ENCODE measurements around the gene BRPF3. TPM values are rescaled to one million over a fixed set of nuclear protein-coding genes. Genes with fewer than 3 reads are reported as not detected.

BRPF3 gene
- polyA plus RNA-seq, 1 experiment: 13.9 TPM

DNA sequence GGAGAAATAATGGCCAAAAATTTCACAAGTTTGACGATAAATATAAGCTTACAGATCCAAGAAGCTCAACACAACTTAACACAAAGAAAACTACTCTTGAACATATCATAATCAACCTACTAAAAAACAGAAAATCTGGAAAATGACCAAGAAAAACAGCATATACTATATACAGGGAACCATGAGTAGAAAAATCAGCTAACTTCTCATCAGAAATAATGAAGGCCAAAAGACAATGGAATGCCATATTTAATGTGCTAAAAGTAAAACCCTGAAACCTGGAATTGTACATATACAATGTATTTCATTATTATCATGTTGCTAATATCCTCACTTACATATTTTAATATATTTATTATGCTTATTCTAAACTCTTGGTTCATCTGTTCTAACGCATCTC lies 40.9 kb upstream of the BRPF3 start:
- Histone ChIP-seq H3K9me3 (ENCODE audit: control insufficient read depth, insufficient read depth, low read length) (no peaks in the 10 kb centered on the region), H3K4me3 (ENCODE audit: low read depth, low read length) (no peak overlapping the region), H3K27me3 (ENCODE audit: control insufficient read depth, insufficient read depth, low read length) (peaks cover 2% of the 10 kb centered on the region), H3K27ac (ENCODE audit: low read depth, low read length) (no peak overlapping the region)
- TF ChIP-seq, protein P1, sequence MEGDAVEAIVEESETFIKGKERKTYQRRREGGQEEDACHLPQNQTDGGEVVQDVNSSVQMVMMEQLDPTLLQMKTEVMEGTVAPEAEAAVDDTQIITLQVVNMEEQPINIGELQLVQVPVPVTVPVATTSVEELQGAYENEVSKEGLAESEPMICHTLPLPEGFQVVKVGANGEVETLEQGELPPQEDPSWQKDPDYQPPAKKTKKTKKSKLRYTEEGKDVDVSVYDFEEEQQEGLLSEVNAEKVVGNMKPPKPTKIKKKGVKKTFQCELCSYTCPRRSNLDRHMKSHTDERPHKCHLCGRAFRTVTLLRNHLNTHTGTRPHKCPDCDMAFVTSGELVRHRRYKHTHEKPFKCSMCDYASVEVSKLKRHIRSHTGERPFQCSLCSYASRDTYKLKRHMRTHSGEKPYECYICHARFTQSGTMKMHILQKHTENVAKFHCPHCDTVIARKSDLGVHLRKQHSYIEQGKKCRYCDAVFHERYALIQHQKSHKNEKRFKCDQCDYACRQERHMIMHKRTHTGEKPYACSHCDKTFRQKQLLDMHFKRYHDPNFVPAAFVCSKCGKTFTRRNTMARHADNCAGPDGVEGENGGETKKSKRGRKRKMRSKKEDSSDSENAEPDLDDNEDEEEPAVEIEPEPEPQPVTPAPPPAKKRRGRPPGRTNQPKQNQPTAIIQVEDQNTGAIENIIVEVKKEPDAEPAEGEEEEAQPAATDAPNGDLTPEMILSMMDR (IDR thresholded peaks at IDR 0.05; ENCODE audit: low read depth, low read length): no peak
- ChIA-PET CTCF (interaction anchor here (0.6 kb wide), 1 partner anchor 8 kb away, joined by 5 read pairs; no protein-coding TSS in a partner anchor), POLR2A (no interaction called here)
- DNase-seq (ENCODE audit: low read depth, low spot score): no peak

DNA sequence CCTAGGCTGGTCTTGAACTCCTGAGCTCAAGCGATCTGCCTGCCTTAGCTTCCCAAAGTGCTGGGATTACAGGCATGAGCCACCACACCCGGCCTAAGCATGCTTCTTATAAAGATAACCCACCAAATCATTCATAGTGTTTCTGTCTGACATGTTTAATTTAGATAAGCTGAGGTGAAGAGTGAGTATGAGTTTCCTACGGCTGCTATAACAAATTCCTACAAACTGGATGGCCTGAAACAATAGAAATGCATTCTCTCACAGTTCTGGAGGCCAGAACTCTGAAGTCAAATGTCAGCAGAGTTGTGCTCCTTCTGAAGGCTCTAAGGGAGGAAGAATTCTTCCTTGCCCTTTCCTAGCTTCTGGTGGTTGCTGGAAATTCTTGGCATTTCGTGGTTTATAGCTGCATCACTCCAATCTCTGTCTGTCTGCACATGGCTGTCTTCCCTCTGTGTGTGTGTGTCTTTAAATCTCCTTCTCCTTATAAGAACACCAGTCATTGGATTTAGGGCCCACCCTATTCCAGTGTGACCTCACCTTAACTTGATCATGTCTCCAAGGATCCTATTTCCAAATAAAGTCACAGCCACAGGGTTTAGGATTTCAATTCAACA lies 36.3 kb upstream of the BRPF3 start:
- ChIA-PET POLR2A (interaction anchor here (0.6 kb wide), 1 partner anchor 376 kb away, joined by 10 read pairs; no protein-coding TSS in a partner anchor), CTCF (interaction anchor here (0.6 kb wide), 1 partner anchor 11 kb away, joined by 4 read pairs; no protein-coding TSS in a partner anchor)
- DNase-seq (ENCODE audit: low read depth, low spot score): no peak
- Histone ChIP-seq H3K27me3 (ENCODE audit: control insufficient read depth, insufficient read depth, low read length) (peaks cover 4% of the 10 kb centered on the region), H3K27ac (ENCODE audit: low read depth, low read length) (no peak overlapping the region), H3K9me3 (ENCODE audit: control insufficient read depth, insufficient read depth, low read length) (no peaks in the 10 kb centered on the region), H3K4me3 (ENCODE audit: low read depth, low read length) (no peak overlapping the region)
- TF ChIP-seq, protein P1 (IDR thresholded peaks at IDR 0.05; ENCODE audit: low read depth, low read length): no peak

DNA sequence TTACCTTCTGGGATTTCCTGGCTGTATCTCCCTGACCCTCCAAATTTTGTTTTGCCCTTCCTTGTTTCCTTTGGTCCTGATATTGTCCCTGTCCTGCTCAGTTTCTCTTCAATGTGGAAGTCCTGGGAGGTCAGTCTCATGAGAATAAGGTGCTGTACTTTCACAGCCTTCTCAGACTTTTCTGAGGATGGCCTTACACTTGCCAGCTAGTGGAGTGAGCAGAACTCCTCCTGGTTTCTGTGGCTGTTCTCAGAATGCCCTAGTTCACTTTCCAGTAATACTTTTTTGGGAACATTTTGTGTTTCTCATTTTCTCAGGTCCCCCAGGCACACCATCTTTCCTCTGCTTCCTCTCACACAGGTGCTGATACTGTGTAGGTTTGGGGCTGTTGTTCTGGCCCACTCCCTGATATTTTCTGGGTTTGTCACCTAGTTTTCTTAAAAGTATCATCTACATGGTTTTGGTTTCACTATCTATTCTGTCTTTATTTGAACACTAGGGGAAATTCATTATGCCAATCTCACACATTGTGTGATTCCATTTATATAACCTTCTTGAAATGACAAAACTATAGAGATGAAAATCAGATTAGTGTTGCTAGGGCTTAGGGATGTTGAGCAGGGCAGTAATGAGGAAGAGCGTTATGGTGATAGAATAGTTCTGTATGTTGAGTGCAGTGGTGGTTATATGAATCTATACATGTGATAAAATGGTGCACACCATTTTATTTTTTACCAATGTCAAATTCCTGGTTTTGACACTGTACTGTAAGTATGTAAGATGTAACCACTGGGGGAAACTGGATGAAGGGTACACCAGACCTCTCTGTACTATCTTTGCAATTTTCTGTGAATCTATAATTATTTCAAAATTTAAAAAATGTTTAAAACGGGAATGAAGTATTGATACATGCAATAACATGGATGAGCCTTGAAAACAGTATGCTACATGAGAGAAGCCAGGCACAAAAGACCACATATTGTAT lies 27.2 kb upstream of the BRPF3 start:
- TF ChIP-seq, protein P1 (IDR thresholded peaks at IDR 0.05; ENCODE audit: low read depth, low read length): no peak

DNA sequence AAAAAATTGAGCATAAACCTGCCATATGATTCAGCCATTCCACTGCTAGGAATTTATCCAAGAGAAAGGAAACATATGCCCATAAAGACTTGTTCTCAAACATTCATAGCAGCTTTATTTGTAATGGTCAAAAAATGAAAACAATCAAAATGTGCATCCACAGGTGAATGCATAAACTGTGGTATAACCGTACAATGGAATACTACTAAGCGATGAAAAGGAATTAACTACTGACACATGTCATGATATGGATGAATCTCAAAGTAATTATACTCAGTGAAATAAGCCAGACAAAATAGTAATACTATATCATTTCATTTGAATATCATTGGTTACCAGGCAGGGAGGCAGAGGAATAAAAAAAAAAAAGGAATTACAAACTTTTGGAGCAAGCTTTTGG lies 25.8 kb upstream of the BRPF3 start:
- TF ChIP-seq, protein P1 (IDR thresholded peaks at IDR 0.05; ENCODE audit: low read depth, low read length): no peak
- POLR2A ChIA-PET: no interaction called here
- Histone ChIP-seq H3K27ac (ENCODE audit: low read depth, low read length) (no peak overlapping the region), H3K9me3 (ENCODE audit: control insufficient read depth, insufficient read depth, low read length) (no peaks in the 10 kb centered on the region), H3K27me3 (ENCODE audit: control insufficient read depth, insufficient read depth, low read length) (peaks cover 7% of the 10 kb centered on the region), H3K4me3 (ENCODE audit: low read depth, low read length) (no peak overlapping the region)
- CTCF ChIA-PET: interaction anchor here (0.6 kb wide), 1 partner anchor 10 kb away, joined by 4 read pairs; no protein-coding TSS in a partner anchor
- DNase-seq (ENCODE audit: low read depth, low spot score): no peak

More for the DNA sequence above, 27.2 kb upstream of the BRPF3 start:
- H3K9me3 ChIP-seq (ENCODE audit: control insufficient read depth, insufficient read depth, low read length): no peaks in the 10 kb centered on the region
- DNase-seq (ENCODE audit: low read depth, low spot score): no peak
- CTCF ChIA-PET: no interaction called here
- H3K27me3 ChIP-seq (ENCODE audit: control insufficient read depth, insufficient read depth, low read length): peaks cover 13% of the 10 kb centered on the region
- no peak overlapping the region for H3K4me3 ChIP-seq (ENCODE audit: low read depth, low read length)
- H3K27ac ChIP-seq (ENCODE audit: low read depth, low read length): no peak overlapping the region
- POLR2A ChIA-PET: no interaction called here

DNA sequence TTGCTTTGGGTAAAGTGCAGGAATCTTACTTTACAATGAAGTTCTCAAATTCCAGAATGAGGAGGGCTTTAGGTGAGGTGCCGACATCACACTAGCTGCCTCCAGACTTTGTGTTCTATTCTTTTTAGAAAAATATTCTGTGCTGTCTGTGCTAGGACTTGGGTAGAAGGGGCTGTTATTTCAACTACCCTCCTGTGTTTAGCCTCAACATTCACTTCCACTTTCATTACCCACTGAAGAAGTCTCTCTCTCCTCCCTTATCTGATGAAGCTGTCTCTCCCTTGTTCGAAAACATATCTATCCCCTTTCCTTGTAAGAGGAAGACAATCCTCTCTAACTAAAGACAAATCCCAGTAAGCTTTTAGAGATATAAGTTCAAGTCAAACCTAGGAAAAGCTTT lies 25.0 kb upstream of the BRPF3 start:
- no peak for DNase-seq (ENCODE audit: low read depth, low spot score)
- H3K4me3 ChIP-seq (ENCODE audit: low read depth, low read length): no peak overlapping the region
- no peaks in the 10 kb centered on the region for H3K9me3 ChIP-seq (ENCODE audit: control insufficient read depth, insufficient read depth, low read length)
- TF ChIP-seq, protein P1 (IDR thresholded peaks at IDR 0.05; ENCODE audit: low read depth, low read length): no peak
- H3K27me3 ChIP-seq (ENCODE audit: control insufficient read depth, insufficient read depth, low read length): peaks cover 7% of the 10 kb centered on the region
- ChIA-PET CTCF (no interaction called here), POLR2A (no interaction called here)
- H3K27ac ChIP-seq (ENCODE audit: low read depth, low read length): no peak overlapping the region
